DMS53 treated with DMSO at 0.1 percent for 48 hours (cell line): ENCODE measurements around the gene PLEKHN1.
A peak's percentile ranks its signal among the peaks of the same experiment; 100 is the strongest.
"Not testable (repeated sequence)": the region's sequence is repeated elsewhere in the genome, so short reads cannot be mapped to it uniquely, and the experiment has no call there.

Source experiments
- DNase-seq: peaks from one replicate; lab custom pipeline; 2025; ENCODE audit not compliant: unreplicated experiment; lab: John Stamatoyannopoulos, UW

Gene PLEKHN1

GRCh38 chr1:941588-942383 lies 24.5 kb upstream of the PLEKHN1 start:
- DNase-seq, result peak; percentile 31

DNA sequence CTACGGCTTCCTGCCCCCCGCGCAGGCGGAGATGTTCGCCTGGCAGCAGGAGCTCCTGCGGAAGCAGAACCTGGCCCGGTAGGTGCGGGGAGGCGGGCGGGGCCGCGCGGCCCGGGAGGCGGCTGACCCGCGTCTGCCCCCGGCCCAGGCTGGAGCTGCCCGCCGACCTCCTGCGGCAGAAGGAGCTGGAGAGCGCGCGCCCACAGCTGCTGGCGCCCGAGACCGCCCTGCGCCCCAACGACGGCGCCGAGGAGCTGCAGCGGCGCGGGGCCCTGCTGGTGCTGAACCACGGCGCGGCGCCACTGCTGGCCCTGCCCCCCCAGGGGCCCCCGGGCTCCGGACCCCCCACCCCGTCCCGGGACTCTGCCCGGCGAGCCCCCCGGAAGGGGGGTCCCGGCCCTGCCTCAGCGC lies 23.9 kb upstream of the PLEKHN1 start:
- no peak for DNase-seq

DNA sequence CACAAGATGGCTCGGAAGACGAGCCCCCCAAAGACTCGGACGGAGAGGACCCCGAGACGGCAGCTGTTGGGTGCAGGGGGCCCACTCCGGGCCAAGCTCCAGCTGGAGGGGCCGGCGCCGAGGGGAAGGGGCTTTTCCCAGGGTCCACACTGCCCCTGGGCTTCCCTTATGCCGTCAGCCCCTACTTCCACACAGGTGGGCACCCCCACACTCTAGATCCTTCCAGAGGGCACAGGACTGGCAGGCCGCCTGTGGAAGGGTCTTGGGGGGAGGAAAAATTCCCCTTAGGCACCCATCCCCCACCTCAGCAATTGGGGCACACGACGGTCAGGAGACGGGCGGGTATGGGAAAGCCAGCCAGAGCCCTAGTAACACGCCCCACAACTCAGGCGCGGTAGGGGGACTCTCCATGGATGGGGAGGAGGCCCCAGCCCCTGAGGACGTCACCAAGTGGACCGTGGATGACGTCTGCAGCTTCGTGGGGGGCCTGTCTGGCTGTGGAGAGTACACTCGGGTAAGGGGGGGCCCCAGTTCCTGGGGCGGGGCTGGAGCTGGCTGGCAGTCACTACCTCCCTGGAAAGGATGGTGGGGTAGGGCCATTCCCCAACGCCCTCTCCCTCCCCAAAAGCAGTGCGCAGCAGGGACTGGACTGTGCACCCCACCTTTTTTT lies 23.3 kb upstream of the PLEKHN1 start:
- no peak for DNase-seq

- DNase-seq, result no peak
Measured at GRCh38 chr1:943545-944340, 22.5 kb upstream of the PLEKHN1 start.

DNA sequence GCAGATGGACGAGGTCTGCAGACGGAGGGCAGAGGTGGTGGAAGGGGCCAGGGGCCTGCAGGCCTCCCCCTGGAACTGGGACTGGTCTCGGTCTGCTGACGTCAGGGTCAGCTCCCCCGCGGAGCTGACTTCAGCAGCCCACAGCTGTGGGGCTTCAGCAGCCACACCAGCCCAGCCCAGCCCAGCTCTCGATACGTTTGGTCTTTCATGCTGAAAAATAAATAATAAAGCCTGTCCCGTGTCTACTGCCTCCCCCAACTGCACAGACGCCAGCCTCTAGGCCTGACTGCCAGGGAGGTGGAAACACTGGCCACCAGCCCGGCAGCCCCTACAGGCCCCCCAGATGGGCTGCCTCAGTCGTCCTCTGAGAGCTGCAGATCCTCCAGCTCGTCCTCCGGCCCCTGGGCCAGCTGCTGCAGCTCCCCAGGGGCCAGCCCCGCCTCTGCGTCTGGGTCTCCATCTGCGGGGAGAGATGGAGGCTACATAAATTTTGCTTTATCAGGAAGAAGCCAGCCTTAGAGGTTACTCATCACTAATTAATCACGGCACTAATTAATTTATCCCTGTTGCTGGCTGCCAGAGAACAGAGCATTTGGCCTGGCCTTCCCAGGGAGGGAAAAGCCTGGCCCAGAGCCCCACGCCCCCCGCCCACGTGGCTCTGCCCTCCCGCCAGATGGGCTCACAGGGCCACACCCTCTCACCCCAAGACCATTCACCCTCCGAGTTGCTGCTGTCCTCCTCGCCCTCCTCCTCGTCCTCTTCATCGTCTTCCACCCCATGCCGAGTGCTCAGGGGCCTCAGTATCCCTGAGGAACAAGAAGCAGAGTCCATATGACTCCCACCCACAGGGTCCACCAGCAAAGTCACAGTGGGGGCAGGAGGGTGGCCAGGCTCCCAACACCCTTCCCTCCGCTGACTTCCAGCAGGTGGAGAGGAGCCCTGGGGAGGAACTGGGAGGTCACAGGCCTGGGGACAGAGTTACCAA lies 21.6 kb upstream of the PLEKHN1 start:
- DNase-seq, result no peak

DNA sequence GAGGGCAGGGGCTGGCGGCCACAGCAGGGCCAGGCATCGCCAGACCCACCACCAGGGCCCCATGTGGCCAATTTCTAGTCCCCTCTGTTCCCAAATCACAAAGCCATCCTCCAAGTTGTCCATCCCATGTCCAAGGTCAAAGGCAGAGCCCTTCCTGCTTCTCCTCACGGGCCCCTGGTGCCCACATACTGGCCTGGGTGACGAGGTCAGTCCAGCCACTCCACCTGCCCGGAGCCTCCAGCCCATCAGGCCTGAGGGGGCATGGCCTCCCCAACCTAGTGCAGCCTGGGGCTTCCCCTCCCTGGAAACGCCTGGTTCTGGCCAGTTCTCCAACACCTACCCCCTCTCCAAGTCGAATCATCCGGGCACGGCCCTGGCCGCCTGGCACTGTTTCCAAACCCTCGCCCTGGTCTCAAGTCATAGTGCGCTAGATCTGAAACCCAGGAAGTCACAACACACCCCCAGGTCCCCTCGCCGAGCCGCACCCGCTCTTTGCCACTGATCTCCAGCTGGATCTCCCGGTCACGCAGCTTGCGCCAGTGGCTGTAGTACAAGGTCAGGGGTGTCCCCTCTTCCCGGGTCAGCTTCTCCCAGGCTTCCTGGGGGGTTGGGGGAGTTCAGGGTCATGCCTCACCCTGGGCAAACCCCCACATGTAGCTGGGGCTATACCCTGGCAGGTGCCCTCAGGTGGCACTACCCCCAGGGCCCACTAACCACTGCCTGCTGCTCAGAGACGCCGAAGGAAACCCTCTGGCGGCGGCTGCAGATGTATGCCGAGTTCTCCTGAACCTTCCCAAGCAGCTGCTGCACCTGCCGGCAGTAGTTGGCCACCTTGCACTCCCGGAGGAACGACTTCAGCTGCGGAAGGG lies 20.4 kb upstream of the PLEKHN1 start:
- no peak for DNase-seq

GRCh38 chr1:946811-947210 lies 19.5 kb upstream of the PLEKHN1 start:
- DNase-seq, result not testable (repeated sequence)

GRCh38 chr1:947958-948357 lies 18.3 kb upstream of the PLEKHN1 start:
- no peak for DNase-seq

DNA sequence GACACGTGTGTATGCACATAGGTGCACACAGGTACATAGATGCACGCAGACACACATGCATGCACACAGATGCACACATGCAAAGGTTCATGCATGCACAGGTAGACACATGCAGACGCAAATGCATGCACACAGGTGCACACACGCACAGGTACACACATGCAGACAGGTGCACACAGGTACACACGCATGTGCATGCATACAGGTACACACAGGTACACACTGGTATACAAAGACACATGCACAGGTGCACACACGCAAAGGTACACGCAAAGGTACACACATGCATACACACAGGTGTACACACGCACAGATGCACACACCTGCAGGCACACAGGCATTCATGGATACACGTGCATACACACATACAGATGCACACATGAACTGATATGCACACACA lies 16.0 kb upstream of the PLEKHN1 start:
- no peak for DNase-seq

GRCh38 chr1:950881-951280 lies 15.4 kb upstream of the PLEKHN1 start:
- no peak for DNase-seq

GRCh38 chr1:951364-951763 lies 14.9 kb upstream of the PLEKHN1 start:
- DNase-seq, result no peak

GRCh38 chr1:952201-952600 lies 14.1 kb upstream of the PLEKHN1 start:
- DNase-seq, result no peak

GRCh38 chr1:952603-953002 lies 13.7 kb upstream of the PLEKHN1 start:
- no peak for DNase-seq

GRCh38 chr1:953524-954320 lies 12.6 kb upstream of the PLEKHN1 start:
- no peak for DNase-seq

DNA sequence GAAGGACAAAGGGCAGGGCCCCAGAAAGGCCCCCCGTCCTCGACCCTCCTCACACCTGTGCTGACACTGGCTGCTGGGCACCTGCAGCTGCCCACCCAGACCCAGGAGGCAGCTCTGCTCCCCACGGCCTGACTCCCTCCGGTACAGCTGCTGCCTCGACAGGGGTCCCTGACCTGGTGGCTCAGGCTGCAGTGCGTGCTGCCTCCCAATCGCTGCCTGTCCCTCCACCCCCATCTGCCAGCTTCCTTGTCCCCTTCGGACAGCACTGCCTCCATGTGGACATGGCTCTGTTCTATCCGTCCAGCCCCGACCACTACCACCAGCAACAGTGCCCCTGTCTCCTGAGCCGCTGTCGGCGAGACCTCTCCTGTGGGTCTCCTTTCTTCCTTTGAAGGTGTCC lies 11.4 kb upstream of the PLEKHN1 start:
- no peak for DNase-seq

DNA sequence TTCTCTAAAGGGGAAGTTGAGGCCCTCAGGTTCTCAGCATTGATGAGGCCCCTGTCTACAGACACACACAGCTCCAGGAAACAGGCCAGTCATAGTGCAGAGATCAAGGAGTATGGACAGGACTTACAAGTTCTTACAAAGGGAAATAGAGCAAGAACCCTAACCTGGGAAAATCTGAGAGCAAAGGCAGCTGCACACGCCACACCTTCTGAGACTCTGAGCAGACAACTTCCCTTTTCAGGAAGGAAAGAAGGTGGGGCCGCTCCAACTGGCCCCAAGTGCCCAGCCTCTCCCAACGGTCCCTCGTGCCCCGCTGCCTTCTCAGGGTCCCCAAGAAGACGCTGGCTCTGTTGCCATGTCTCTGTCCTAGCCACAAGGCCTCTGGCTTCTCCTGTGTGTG lies 10.8 kb upstream of the PLEKHN1 start:
- no peak for DNase-seq

DNA sequence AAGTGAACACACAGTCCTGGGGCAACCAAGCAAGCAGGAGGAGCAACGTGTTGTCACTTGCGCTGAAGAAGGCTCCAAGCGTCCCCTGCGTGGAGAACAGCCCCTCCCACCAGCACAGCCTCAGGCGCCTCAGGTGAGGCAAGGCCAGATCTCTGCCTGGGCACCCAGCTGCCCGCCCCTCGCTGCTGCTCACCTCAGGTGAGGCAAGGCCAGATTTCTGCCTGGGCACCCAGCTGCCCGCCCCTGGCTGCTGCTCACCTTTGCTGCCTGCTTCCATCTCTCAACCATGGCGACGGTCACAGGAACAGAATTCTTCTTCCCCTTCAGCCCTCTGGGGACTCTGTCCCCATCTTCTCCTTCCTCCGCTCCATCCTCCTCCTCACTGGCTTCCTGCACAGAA lies 9.6 kb upstream of the PLEKHN1 start:
- no peak for DNase-seq

GRCh38 chr1:958823-959730 lies 7.2 kb upstream of the PLEKHN1 start, which contains the start of gene NOC2L:
Gene NOC2L (minus strand): TSS chr1:959256. CDS start chr1:959240, 16 bp downstream.
- DNase-seq, result peak; percentile 63
